ENCODE results near the gene FRS2.
"Not testable (repeated sequence)": the region's sequence is repeated elsewhere in the genome, so short reads cannot be mapped to it uniquely, and the experiment has no call there.

The FRS2 gene

DNA sequence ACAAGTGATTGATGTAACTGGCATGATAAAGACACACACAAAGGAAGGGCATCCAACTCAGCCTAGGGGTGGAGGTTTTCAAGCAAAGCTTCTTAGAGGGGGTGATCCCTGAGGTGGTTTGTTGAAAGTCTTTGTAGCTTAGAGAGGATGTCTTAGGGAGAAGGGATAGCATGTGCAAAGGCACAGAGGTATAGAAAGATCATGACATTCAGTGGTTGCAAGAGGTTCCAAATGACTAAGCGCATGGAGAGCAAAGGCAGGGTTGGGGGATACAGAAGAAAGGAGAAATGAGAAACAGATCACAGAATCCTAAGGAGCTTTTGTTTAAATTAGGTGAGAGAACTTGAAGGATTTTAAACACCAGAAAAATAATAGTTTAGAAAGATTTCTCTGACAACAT is 109.9 kb downstream of the FRS2 start:
- no peak for DNase-seq (ENCODE audit: low spot score)

DNA sequence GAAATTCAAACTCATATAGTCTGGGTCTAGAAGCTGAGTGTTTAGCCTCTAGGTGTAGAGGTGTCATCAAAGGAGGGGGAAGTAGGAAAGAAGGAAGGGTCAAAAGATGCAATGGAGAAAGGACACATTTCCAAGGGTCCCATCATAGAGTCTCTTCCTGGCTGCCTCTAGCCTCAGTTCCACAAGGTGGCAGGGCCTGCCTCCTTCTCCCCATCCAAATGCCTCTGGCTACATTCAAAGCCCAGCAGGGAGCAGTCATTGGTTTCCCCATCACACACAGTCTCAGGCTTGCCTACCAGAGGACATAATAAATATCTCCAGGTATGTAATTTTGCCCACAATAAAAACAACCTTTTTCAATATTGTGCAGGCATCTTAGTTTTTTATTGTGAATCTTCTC is 113.0 kb downstream of the FRS2 start:
- no peak for DNase-seq (ENCODE audit: low spot score)

DNA sequence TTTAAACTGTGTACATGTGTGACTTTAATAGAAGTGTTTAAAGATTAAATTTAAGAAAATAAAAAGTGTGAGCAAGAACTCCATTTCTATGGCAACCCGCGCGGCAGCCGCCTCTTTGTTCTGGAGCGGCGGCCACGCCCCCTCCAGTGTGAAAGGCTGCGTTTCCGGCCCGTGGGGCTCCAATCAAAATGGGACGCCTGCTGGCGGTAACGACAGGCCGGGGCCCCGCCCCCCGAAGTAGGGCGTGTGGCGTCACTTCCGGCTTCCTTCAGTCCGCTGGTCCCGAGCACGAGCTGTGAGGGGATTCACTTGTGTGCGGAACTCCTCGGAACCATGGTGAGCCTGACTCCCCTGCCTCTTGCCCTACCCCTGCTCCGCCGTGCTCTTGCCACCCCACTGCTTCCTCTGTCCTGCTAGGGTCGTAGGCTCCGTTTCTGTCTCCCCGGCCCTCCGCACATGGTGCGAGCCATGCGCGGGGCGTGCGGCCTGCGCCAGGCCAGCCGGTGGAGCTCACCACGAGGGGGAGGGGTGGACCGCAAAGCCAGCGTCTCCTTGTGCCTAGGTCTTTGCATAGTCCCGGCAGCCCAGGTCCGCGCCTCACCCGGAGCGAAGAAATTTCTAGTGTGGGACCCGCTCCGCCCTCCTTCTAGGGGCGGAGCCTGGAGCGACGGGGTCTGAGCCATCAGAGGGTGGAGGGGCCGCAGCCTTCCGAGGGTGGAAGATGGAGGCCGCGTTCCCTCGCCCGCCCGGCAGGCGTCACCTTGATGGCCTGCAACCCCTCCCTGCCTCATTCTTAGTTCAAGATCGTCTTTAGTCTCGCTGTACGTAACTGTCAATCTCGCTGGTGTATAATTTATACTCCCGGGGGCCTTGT is 115.2 kb downstream of the FRS2 start, which contains the start of gene CCT2:
Gene CCT2, plus strand, starts transcription at position 271 of the 874 bp plus-strand sequence. Its CDS starts 63 bp downstream, at position 334.
- peak; percentile 95 for DNase-seq (ENCODE audit: low spot score)

DNA sequence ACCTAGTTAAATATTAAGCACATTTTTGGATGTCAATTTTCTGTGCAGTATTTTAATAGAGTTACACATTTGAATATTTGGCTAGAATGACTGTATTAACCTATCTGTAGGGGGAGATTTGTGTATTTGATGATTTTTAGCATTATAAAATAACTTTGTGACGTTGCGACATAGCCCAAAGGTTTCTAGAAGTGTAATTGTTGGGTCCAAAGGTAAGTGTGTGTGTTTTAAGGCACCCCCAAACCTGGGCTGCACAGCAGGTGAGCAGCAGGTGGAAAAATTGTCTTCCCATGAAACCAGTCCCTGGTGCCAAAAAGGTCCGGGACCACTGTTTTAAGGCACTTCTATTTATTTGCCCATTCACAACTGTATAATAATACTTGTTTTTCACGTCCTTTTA is 118.3 kb downstream of the FRS2 start:
- no peak for DNase-seq (ENCODE audit: low spot score)

DNA sequence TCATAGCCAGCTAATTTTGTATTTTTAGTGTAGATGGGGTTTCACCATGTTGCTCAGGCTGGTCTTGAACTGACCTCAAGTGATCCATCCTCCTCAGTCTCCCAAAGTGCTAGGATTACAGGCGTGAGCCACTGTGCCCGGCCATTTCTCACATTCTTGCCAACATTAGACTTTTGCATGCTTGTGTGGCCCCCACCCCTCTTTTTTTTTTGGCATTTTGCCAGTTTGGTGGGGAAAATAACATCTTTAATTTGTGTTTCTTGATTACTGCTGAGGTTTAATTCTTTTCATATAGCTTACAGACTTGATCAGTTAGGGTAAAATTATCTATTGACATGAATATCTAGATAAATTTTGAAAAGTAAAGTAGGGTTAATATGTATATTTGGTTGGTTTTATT is 118.9 kb downstream of the FRS2 start:
- no peak for DNase-seq (ENCODE audit: low spot score)

DNA sequence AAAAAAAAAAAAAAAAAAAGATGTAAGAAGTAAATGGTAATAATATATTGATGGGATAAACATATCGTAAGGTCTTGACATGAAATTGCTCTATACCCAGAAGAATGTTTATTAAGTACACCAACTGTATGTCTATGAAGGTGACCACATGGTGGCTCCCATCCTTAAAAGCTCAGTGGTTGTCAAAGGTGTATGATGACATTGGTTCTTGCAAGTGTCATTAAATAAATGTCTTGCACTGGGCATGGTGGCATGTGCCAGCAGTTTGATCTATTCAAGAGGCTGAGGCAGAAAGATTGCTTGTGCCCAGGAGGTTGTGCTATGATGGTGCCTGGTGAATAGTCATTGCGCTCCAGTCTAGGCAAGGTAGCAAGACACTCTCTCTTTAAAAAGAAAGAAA is 125.5 kb downstream of the FRS2 start:
- DNase-seq (ENCODE audit: low spot score) = no peak

DNA sequence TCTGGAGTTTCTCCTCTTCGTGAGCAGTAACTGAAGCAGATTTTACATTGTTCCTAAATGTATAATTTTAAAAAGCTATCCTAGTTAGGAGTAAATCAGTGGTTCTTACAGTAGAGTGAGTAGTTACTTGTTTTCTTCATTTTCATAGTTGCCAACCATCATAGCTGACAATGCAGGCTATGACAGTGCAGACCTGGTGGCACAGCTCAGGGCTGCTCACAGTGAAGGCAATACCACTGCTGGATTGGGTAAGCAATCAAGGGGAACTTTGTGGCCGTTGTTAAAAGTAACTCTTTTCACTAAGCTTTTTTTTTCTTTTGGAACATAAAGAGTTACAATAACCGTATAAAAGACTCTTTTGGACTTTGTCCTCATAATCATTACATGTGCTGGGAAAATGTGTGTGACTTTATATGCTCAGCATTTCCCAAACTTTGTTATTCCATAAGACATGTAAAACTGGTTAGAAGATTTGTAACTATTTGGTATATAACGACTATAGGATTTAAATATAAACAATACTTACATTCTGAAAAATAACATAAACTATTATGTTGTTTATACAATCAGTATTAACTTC is 128.1 kb downstream of the FRS2 start:
- no peak for DNase-seq (ENCODE audit: low spot score)

DNA sequence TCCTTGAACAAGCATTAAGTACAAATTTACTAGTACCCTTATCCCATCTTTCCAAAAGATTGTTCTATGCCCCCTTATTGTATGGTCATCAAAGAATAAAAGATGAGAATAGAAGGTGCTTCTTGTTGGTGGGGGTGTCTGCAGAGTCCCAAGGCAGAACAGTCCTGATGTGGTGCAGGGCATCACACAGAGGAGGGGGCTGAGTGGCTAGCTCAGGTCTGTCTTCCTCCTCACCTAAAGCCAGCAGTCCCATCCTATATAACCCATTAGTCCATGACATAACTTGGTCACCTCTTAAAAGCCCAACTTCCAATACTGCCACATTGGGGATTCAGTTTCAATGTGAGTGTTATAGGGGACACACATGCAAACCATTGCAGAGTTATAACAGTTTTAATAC is 130.6 kb downstream of the FRS2 start:
- no peak for DNase-seq (ENCODE audit: low spot score)

DNA sequence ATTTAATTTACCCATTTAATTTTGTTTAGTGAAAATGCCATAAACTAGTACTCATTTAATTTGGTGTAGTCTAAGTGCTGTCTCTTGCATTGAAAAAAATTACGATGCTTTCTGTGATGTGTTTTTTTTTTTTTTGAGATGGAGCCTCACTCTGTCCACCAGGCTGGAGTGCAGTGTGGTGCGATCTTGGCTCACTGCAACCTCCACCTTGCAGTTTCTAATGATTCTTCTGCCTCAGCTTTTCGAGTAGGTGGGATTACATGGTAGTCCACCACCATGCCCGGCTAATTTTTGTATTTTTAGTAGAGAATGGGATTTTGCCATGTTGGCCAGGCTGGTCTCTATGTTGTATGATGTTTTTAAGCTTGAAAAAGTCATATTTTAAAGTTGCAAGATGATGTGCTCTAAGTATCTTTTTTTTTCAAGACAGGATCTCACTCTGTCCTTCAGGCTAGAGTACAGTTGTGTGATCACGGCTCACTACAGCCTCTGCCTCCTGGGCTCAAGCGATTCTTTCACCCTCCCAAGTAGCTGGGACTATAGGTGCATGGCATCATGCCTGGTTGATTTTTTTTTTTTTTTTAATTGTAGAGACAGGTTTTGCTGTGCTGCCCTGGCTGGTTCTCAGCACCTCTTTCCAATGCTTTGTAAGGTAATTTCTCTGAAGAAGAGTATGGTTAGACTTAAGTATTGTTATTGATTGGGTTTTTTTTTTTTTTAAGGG is 131.9 kb downstream of the FRS2 start:
- DNase-seq (ENCODE audit: low spot score) = no peak

DNA sequence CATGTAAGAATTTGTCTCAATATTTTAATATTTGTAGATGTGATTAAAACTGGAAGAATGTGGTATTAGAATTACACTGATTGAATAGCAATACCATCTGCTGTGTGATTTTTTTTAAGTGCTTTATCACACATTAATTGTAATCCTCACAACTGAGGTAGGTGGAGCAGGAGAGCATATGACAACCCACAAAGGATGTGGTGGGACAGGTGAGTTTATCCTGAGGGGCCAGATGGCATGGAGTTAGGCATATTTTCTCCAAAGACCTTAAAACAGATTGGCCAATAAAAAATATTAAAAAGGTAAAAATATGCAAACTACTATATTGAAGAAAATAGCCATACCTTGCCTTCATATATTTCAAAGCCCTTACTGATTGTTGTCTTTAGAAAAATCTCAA is 132.8 kb downstream of the FRS2 start:
- no peak for DNase-seq (ENCODE audit: low spot score)

DNA sequence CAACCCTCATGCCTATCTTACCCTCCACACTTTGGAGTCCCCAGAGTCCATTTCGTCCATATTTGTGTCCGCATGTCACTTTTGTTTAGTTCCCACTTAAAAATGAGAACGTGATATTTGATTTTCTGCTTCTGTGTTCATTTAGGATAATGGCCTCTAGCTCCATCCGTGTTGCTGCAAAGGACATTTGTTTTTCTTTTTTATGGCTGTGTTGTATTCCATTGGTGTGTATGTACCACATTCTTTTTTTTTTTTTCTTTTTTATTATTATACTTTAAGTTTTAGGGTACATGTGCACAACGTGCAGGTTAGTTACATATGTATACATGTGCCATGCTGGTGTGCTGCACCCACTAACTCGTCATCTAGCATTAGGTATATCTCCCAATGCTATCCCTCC is 133.4 kb downstream of the FRS2 start:
- not testable (repeated sequence) for DNase-seq (ENCODE audit: low spot score)

DNA sequence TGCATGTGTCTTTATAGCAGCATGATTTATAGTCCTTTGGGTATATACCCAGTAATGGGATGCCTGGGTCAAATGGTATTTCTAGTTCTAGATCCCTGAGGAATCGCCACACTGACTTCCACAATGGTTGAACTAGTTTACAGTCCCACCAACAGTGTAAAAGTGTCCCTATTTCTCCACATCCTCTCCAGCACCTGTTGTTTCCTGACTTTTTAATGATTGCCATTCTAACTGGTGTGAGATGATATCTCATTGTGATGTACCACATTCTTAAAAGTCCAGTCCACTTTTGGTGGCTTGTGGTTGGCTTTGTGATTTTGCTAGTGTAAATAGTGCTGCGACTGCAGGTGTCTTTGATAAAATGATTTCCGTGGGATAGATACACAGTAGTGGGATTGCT is 134.1 kb downstream of the FRS2 start:
- not testable (repeated sequence) for DNase-seq (ENCODE audit: low spot score)

DNA sequence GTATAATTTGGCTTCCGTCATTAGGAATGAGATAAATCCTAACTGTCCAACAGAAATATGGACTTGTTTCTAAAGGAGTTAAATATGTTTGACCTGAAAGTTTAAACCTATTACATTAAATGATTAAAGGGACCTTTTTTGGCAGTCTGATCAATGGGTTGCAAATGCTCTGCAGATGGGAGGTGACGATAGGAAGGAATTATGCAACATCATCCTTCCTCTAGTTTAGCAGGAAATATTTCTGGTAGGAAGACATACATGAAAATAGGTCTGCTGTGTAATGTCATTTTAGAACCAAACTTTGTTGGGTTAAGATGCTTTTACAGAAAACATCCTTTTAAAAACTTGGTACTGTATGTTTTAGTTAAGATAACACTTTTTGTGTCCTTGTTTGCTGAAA is 137.9 kb downstream of the FRS2 start:
- DNase-seq (ENCODE audit: low spot score) = no peak

DNA sequence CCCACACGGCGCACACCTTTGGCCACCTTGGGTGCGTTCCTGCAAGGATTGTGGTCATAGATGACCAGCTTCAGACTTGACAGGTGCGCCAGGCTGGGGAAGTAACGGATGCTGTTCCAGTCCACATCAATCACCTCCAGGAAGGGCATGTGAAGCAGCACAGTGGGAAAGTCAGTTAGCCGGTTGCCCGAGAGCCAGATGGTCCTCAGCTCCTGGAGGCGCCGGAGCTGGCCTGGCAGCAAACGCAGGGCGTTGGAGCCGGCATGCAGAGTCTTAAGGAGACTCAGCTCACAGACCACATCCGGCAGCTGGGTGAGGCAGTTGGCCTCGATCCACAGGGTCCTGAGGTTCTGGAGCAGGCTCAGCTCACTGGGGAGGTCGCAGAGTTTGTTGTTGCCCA is 139.9 kb downstream of the FRS2 start:
- DNase-seq (ENCODE audit: low spot score) = no peak

DNA sequence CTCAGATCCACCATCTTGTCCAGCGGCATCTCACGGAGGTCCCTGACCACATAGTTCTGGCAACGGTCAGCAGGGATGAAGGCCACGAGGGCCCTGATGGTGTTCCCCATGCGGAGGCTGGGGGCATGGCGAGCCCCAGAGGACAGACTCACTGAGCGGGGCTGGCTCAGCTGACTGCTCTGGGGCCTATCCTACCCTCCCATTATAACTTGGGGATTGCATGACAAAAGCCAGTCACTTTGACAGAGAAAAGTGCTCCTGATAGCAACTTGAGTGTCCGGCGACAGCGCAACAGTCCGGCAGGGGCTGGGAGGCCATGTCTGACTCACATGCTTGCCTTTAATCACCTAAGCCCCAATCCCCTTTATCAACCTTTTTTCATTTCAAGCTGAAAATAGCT is 140.5 kb downstream of the FRS2 start, which contains the start of gene LRRC10:
Gene LRRC10, minus strand, starts transcription at position 179 of the 400 bp plus-strand sequence. Its CDS starts 69 bp downstream, at position 110.
- DNase-seq (ENCODE audit: low spot score) = no peak

DNA sequence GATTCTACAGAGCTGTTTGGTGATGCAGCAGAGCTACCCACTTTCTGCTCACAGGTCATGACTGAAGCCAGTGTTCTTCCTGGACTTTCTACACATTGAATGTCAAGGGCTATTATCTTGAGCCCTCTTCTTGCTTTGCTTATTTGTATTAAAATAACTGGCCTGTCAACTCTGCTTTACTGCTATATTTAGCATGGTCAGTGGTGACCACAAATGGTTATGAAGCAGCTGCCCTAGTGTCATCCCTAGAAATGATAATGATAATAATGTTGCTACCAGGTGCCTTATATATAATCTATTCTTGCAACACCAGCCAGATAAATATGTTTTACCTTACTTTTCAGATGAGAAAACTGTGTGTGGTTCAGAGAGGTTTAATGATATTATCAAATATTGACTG is 143.2 kb downstream of the FRS2 start:
- no peak for DNase-seq (ENCODE audit: low spot score)

DNA sequence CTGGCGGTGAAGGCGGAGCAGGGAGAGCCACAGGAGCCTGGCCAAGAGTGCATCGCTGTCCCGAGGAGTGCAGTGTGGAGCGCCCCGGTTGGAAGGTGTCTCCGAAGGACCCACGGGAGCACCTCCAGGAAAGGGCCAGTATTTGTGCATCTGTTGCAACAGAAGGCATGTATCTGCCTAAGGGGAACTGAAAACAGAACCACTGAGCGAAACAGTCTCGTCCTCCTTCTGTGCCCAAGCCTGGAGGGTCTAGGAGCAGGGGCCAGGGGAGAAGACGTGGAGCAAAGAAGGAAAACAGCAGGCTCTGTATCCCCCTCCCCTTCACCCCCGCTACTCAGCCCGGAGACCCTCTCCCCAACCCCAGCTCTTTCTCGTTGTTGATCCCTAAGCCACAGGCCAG is 145.8 kb downstream of the FRS2 start:
- no peak for DNase-seq (ENCODE audit: low spot score)

DNA sequence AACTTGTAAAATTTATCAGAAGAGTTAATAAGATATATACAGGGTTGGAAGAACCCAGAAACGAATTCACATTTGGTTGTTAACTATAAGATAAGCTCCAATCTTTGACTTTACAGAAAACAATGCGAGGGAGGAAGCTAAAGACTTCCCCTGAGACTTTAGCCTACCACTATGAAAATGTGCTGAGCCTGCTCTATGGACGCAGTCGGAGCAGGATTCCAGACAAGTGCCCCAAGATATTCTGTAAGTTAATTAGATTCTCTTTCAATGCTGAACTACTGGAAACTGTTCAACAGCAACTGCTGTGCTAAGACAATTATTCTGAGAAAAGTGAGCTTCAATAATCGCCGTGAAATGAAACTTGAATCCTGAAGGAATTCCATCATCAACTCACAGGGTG is 148.9 kb downstream of the FRS2 start:
- DNase-seq (ENCODE audit: low spot score) = no peak

DNA sequence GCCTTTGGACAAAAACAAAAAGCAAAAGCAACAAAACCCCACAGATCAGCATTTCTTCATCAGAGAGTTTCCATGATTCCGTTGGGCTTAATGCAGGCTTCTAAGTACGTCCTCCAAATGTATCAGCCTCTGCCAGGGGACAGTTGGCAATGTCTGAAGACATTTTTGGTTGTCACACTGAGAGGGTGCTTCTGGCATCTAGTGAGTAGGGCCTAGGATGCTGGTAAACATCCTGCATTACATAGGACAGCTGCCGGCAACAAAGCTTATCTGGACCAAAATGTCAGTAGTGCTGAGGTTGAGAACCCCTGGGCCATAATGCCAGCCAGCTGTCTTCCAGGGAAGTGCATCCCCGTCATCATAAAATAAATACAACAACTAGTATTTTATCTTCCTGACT is 149.9 kb downstream of the FRS2 start:
- DNase-seq (ENCODE audit: low spot score) = no peak

DNA sequence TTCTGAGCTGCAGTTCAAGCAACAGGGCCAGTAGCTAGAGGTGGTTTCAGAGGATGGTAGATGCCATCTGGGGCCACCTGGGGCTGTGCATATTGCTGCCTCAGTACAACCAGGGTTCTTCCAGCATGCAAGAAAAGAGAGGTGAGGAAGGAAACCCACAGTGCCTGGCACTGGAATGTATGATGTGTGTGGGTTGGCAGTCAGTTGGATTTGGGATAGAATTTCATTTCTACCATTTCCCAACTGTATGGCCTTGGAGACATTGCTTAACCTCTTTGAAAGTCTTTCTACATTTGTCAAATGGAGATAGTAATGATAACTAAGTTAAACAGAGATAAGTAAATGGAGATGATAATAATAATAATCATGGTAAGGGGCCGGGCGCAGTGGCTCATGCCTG is 150.7 kb downstream of the FRS2 start:
- DNase-seq (ENCODE audit: low spot score) = no peak

DNA sequence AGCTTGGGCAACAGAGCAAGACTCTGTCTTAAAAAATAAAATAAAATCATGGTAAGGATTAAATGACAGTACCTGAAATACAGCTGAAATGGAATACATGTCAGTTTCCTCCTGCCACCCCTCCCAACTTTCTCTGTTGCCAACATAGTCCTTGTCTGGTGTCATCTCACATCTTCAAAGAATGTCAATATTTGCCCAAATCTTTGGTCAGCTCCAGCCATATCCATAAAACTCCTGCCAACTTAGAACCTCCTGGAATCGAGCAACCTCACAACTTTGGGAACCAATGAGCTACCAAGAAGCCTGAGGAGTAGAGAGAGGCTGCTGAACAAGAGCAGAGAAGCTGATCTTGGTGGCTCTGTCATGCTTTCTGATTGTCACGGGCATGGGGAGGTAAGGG is 151.4 kb downstream of the FRS2 start:
- no peak for DNase-seq (ENCODE audit: low spot score)

DNA sequence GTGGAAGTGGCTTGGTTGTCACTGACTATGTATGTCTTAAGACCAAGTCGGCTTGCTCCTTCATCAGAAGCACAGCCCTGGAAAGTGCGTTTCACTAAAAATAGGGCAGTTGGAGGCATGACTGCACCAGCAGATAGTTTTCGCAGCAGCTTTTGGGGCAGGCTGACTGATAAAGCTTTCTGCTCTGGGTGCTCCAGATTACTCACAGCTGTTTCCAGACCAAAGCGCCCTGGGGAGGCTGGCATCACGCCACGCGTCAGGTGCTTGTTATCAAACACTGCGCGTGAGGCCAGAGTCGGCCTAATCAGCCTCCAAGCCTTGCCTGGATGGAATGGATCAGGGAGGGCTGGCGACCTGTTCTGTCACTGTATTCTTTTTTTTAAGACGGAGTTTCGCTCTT is 153.8 kb downstream of the FRS2 start:
- peak; percentile 21 for DNase-seq (ENCODE audit: low spot score)

DNA sequence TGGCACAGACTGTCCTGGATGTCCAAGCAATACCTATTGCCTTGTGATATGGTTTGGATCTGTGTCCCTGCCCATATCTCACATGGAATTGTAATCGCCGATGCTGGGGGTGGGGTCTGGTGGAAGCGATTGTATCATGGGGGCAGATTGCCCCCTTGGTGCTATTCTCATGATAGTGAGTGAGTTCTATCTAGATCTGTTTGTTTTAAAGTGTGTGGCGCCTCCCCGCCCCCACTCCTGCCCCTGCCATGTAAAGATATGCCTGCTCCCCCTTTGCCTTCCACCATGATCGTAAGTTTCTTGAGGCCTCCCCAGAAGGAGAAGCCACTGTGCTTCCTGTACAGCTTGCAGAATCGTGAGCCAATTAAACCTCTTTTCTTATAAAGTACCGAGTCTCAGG is 157.3 kb downstream of the FRS2 start:
- DNase-seq (ENCODE audit: low spot score) = no peak

Data from AG08396 (cell line).